Activated CD4-positive, alpha-beta memory T cell treated with anti-CD3 and anti-CD28 coated beads for 36 hours (primary cell): ENCODE results near the gene C4orf51. TPM values are rescaled to one million over a fixed set of nuclear protein-coding genes. Genes with fewer than 3 reads are reported as not detected.
"Not testable (repeated sequence)": the region's sequence is repeated elsewhere in the genome, so short reads cannot be mapped to it uniquely, and the experiment has no call there.

Experiments
- CTCF ChIA-PET: fragments of 350-600 bp; sonication (Branson Sonifier 250); formaldehyde crosslinking; loops from one replicate; lab custom pipeline; 2021; ENCODE audit warnings: antibody characterized with exemption, inconsistent platforms; lab: Charles Lee
- POLR2A ChIA-PET: fragments of 350-600 bp; sonication (Branson Sonifier 250); formaldehyde crosslinking; loops from one replicate; lab custom pipeline; 2021; ENCODE audit warnings: antibody characterized with exemption; lab: Charles Lee
- DNase-seq: peaks from one replicate; pipeline ENCODE4 v3.0.0-alpha.2; 2020
- H3K27ac Mint-ChIP-seq: one replicate; pipeline ENCODE4 v1.8.0; 2021; ENCODE audit warnings: mixed read lengths
- H3K27me3 Mint-ChIP-seq: one replicate; pipeline ENCODE4 v1.8.0; 2021; ENCODE audit warnings: mixed read lengths
- H3K36me3 Mint-ChIP-seq: one replicate; pipeline ENCODE4 v1.8.0; 2021; ENCODE audit warnings: mixed read lengths
- H3K4me1 Mint-ChIP-seq: one replicate; pipeline ENCODE4 v1.8.0; 2021; ENCODE audit warnings: low read depth, mixed read lengths
- H3K4me3 Mint-ChIP-seq: one replicate; pipeline ENCODE4 v1.8.0; 2021; ENCODE audit warnings: mild to moderate bottlenecking, mixed read lengths
- H3K9me3 Mint-ChIP-seq: one replicate; pipeline ENCODE4 v1.8.0; 2021; ENCODE audit warnings: mixed read lengths
- intact Hi-C: fragments of 100-400 bp; cut with micrococcal nuclease; formaldehyde crosslinking; loops from one replicate; pipeline ENCODE4 v1.15.1; 2023
- total RNA-seq, 2 experiments: library from RNA; stranded (reverse); gene quantifications; one replicate each; pipeline ENCODE4 v1.2.3, GENCODE V29; 2021

The C4orf51 gene
- total RNA-seq, result not detected

DNA sequence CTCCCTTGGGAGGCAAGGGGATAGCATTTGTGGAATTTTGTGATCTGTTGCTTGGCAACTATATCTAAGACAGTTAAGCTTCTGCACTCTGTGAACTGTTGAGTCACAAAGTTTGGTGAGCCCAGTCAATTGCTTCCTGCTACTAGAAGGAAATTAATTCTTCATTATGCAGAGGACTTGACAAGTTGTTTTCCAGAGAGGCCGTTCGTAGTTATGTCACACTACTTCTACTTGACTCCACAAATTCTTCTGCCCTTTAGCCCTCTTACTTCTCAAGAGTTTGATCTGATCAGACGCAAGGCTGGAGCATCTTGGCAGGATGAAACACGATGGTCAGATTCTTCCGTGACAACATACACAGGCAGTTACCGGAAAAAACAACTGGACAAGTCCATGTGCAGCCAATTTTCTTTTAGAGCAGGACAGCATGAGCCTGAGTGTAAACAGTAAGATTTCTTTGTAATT lies at the start of gene C4orf51:
Gene C4orf51 (plus strand): TSS at position 156 of the 465 bp plus-strand sequence. CDS start 58 bp downstream, at position 214.
- POLR2A ChIA-PET, result no interaction called here
- intact Hi-C loops, result no loop called here
- Mint-ChIP-seq H3K9me3 (peaks cover 9% of the 10 kb centered on the region), H3K36me3 (no peaks in the 10 kb centered on the region), H3K27me3 (peaks cover 18% of the 10 kb centered on the region), H3K27ac (no peak within 1 kb of the TSS), H3K4me1 (no peaks in the 10 kb centered on the region), H3K4me3 (no peak within 1 kb of the TSS)
- CTCF ChIA-PET, result interaction anchor here (1.1 kb wide), 1 partner anchor 63 kb away, joined by 3 read pairs; no protein-coding TSS in a partner anchor
- DNase-seq, result no peak

- no peak overlapping the region for H3K27ac Mint-ChIP-seq
- POLR2A ChIA-PET, result no interaction called here
- CTCF ChIA-PET, result interaction anchor here (0.6 to 1.6 kb wide), 2 partner anchors 18 to 418 kb away, joined by 3 to 4 read pairs; no protein-coding TSS in a partner anchor
These were observed 44.8 kb upstream of the C4orf51 start for GRCh38 chr4:145635117-145635516.

GRCh38 chr4:145635630-145636029 lies 44.3 kb upstream of the C4orf51 start:
- Mint-ChIP-seq H3K4me1 (peaks cover 20% of the 10 kb centered on the region), H3K36me3 (peaks cover 25% of the 10 kb centered on the region), H3K9me3 (no peaks in the 10 kb centered on the region), H3K27me3 (no peaks in the 10 kb centered on the region), H3K27ac (no peak overlapping the region), H3K4me3 (no peak overlapping the region)
- intact Hi-C loops, result no loop called here
- POLR2A ChIA-PET, result no interaction called here
- CTCF ChIA-PET, result interaction anchor here (1.6 kb wide), 1 partner anchor 19 kb away, joined by 4 read pairs; no protein-coding TSS in a partner anchor
- DNase-seq, result no peak

More at GRCh38 chr4:145635117-145635516, 44.8 kb upstream of the C4orf51 start:
- peaks cover 20% of the 10 kb centered on the region for H3K4me1 Mint-ChIP-seq
- no peaks in the 10 kb centered on the region for H3K9me3 Mint-ChIP-seq
- peaks cover 25% of the 10 kb centered on the region for H3K36me3 Mint-ChIP-seq
- DNase-seq, result no peak
- no peak overlapping the region for H3K4me3 Mint-ChIP-seq
- H3K27me3 Mint-ChIP-seq, result no peaks in the 10 kb centered on the region
- intact Hi-C loops, result no loop called here

DNA sequence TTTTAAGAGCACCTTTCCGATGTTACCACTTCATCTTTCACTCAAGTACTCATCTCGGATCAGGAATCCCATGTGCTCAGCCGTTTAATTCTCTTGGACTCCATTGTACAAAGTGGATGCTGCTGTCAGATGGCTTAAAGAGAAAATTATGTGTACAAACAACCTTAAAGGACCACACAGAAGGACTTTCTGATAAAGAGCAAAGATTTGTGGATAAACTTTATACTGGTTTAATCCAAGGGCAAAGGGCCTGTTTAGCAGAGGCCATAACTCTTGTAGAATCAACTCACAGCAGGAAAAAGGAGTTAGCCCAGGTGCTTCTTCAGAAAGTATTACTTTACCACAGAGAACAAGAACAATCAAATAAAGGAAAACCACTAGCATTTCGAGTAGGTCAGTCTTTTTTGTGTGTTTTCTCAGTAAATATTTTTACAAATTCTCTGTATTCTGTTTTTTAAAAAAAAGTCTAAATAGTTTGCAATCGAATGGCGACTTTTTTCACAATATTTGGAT lies 40.7 kb upstream of the C4orf51 start:
- H3K4me1 Mint-ChIP-seq, result peaks cover 19% of the 10 kb centered on the region
- H3K4me3 Mint-ChIP-seq, result no peak overlapping the region
- H3K9me3 Mint-ChIP-seq, result no peaks in the 10 kb centered on the region
- DNase-seq, result no peak
- H3K27me3 Mint-ChIP-seq, result no peaks in the 10 kb centered on the region
- H3K27ac Mint-ChIP-seq, result no peak overlapping the region
- POLR2A ChIA-PET, result no interaction called here
- peaks cover 35% of the 10 kb centered on the region for H3K36me3 Mint-ChIP-seq
- CTCF ChIA-PET, result no interaction called here
- intact Hi-C loops, result no loop called here

DNA sequence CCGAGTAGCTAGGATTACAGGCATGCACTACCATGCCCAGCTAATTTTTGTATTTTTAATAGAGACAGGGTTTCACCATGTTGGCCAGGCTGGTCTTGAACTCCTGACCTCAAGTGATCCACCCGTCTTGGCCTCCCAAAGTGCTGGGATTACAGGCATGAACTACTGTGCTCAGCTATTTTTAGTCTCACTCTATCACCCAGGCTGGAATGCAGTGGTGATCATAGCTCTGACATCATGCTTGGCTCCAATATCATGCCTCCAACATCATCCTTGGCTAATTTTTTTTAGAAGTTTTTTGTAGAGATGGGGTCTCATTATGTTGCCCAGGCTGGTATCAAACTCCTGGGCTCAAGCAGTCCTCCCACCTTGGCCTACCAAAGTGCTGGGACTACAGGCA lies 39.7 kb upstream of the C4orf51 start:
- POLR2A ChIA-PET, H3K4me3 Mint-ChIP-seq, DNase-seq, H3K9me3 Mint-ChIP-seq, intact Hi-C loops, H3K27me3 Mint-ChIP-seq, H3K27ac Mint-ChIP-seq: not testable (repeated sequence)
- CTCF ChIA-PET, result interaction anchor here (0.6 kb wide), 1 partner anchor 1326 kb away, joined by 3 read pairs; no protein-coding TSS in a partner anchor
- Mint-ChIP-seq H3K36me3 (peaks cover 36% of the 10 kb centered on the region), H3K4me1 (peaks cover 17% of the 10 kb centered on the region)

- Mint-ChIP-seq H3K36me3 (peaks cover 46% of the 10 kb centered on the region), H3K27ac (no peak overlapping the region), H3K27me3 (no peaks in the 10 kb centered on the region), H3K4me3 (no peak overlapping the region), H3K4me1 (peaks cover 6% of the 10 kb centered on the region), H3K9me3 (no peaks in the 10 kb centered on the region)
- no peak for DNase-seq
- POLR2A ChIA-PET, result no interaction called here
- CTCF ChIA-PET, result interaction anchor here (0.8 to 1.5 kb wide), 3 partner anchors 8 to 23 kb away, joined by 4 to 7 read pairs (median 4); partner anchors contain the start of gene MMAA
- intact Hi-C loops, result no loop called here
These were observed 36.7 kb upstream of the C4orf51 start for GRCh38 chr4:145643295-145643694.

DNA sequence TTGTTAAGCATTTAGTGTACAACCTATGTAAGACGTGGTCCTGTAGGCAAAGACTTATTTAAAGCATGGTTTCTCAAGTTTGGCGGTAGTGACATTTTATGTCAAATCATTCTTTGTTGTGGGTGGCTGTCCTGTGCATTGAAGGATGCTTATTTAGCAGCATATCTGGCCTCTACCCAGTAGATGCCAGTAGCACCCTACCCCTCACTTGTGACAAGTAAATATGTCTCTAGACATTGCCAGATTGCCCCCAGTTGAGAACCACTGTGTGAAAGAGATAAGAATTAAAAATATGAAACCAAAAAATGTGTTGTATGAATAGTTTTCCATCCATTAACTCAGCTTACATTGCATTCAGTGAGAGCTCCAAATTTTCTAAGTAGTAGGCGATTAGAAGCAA lies 35.2 kb upstream of the C4orf51 start:
- H3K27ac Mint-ChIP-seq, result no peak overlapping the region
- CTCF ChIA-PET, result no interaction called here
- no peaks in the 10 kb centered on the region for H3K27me3 Mint-ChIP-seq
- H3K4me1 Mint-ChIP-seq, result peaks cover 6% of the 10 kb centered on the region
- peaks cover 40% of the 10 kb centered on the region for H3K36me3 Mint-ChIP-seq
- intact Hi-C loops, result no loop called here
- POLR2A ChIA-PET, result no interaction called here
- DNase-seq, result no peak
- no peaks in the 10 kb centered on the region for H3K9me3 Mint-ChIP-seq
- H3K4me3 Mint-ChIP-seq, result no peak overlapping the region

DNA sequence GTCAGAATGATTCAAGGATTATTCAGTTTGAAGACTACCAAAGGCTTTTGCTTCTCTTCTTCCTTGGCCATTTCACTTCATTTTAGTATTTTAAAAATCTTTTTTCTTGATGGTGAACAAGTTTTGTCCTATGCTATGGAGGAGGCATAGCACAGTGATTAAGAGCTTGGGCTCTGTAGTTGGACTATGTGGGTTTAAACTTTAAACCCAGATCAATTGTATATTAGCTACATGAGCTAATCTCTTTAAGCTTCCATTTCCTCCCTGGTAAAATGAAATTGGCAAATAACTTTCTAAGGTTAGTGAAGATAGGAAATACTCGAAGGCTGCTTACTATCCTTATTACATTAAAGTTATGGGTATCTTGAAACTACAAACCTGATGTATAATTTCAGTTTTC lies 23.8 kb upstream of the C4orf51 start:
- DNase-seq, result no peak
- Mint-ChIP-seq H3K9me3 (peaks cover 31% of the 10 kb centered on the region), H3K4me3 (no peak overlapping the region), H3K27ac (no peak overlapping the region), H3K36me3 (peaks cover 80% of the 10 kb centered on the region), H3K27me3 (no peaks in the 10 kb centered on the region), H3K4me1 (no peaks in the 10 kb centered on the region)
- intact Hi-C loops, result no loop called here
- POLR2A ChIA-PET, result no interaction called here
- CTCF ChIA-PET, result no interaction called here

- Mint-ChIP-seq H3K36me3 (peaks cover 57% of the 10 kb centered on the region), H3K27me3 (no peaks in the 10 kb centered on the region), H3K4me3 (no peak overlapping the region), H3K9me3 (peaks cover 56% of the 10 kb centered on the region), H3K27ac (no peak overlapping the region), H3K4me1 (no peaks in the 10 kb centered on the region)
- intact Hi-C loops, result no loop called here
- CTCF ChIA-PET, result no interaction called here
- DNase-seq, result no peak
- POLR2A ChIA-PET, result no interaction called here
These were observed 19.9 kb upstream of the C4orf51 start for GRCh38 chr4:145660064-145660463.

DNA sequence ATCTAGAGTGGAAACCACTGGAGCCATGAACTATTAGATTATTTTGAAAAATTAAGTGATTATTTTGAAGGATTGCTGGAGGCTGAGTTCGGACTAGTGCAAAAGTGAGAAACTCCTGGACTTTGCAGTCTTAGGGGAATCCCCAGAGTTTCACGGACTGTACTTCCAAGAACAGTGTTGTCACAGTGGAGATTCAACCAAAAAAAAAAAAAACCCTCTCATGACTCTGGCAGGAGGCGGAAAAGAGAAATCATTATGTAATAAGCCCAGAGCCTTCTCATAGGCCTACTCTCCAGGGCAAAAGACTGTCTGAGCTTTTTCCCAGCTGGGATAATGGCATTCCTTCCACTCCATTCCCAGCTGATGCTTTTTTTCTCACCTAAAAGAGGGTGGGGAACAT lies 16.8 kb upstream of the C4orf51 start:
- Mint-ChIP-seq H3K27me3 (no peaks in the 10 kb centered on the region), H3K27ac (no peak overlapping the region), H3K9me3 (peaks cover 58% of the 10 kb centered on the region), H3K4me3 (no peak overlapping the region), H3K36me3 (peaks cover 29% of the 10 kb centered on the region), H3K4me1 (no peaks in the 10 kb centered on the region)
- CTCF ChIA-PET, result no interaction called here
- no peak for DNase-seq
- POLR2A ChIA-PET, result no interaction called here
- intact Hi-C loops, result no loop called here

DNA sequence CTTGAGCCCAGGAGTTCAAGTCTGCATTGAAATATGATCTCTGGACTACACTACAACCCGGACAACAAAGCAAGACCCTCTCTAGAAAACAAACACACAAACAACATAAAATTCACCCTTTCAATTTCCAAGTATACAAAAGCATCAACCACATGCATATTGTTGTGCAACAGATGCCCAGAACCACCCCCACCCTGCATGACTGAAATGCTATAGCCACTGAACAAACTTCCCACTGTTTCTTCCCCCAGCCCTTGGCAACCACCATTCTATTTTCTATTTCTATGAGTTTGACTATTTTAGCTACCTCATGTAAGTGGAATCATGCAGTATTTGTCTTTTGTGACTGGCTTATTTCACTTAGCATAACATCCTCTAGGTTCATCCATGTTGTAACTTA lies 14.2 kb upstream of the C4orf51 start:
- Mint-ChIP-seq H3K4me3 (no peak overlapping the region), H3K4me1 (no peaks in the 10 kb centered on the region), H3K27ac (no peak overlapping the region), H3K27me3 (peaks cover 2% of the 10 kb centered on the region), H3K9me3 (peaks cover 39% of the 10 kb centered on the region), H3K36me3 (peaks cover 5% of the 10 kb centered on the region)
- no peak for DNase-seq
- intact Hi-C loops, result no loop called here
- ChIA-PET POLR2A (no interaction called here), CTCF (no interaction called here)

DNA sequence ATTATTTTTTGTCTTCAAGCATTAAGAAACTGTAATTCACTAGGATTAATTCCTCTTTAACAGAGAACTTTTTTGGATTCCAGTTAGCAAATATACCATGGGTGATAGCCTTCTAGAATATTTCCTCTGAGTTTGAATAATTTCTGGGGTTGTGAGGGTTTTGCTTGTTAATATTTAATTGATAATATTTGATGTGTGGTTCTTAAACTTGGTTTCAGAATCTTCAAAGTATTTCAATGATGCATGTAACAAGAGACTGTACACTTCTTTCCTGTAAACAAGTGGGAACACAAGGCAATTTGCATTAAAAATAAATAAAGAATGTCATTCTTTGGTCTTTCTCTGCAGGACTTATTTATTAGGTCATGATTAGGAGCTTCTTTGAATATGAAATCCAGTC lies 9.5 kb upstream of the C4orf51 start:
- ChIA-PET POLR2A (no interaction called here), CTCF (no interaction called here)
- DNase-seq, result no peak
- Mint-ChIP-seq H3K27me3 (peaks cover 2% of the 10 kb centered on the region), H3K4me1 (no peaks in the 10 kb centered on the region), H3K9me3 (peaks cover 14% of the 10 kb centered on the region), H3K36me3 (no peaks in the 10 kb centered on the region), H3K4me3 (no peak overlapping the region), H3K27ac (no peak overlapping the region)
- intact Hi-C loops, result no loop called here

- Mint-ChIP-seq H3K4me3 (no peak overlapping the region), H3K27me3 (peaks cover 18% of the 10 kb centered on the region), H3K4me1 (no peaks in the 10 kb centered on the region), H3K9me3 (peaks cover 9% of the 10 kb centered on the region), H3K27ac (no peak overlapping the region), H3K36me3 (no peaks in the 10 kb centered on the region)
- intact Hi-C loops, result no loop called here
- ChIA-PET POLR2A (no interaction called here), CTCF (no interaction called here)
- no peak for DNase-seq
These were observed 426 bp upstream of the C4orf51 start for GRCh38 chr4:145679520-145679919.
